Naive thymus-derived CD4-positive, alpha-beta T cell (primary cell): ENCODE results near the gene MTM1. TPM values are rescaled to one million over a fixed set of nuclear protein-coding genes. Genes with fewer than 3 reads are reported as not detected.
A peak's percentile ranks its signal among the peaks of the same experiment; 100 is the strongest.

ENCODE experiments used
- ATAC-seq: fragments of 150-1000 bp; cut with Tn5 transposase; 2 replicates; pipeline ENCODE4 v1.10.0; 2021; ENCODE audit warnings: mild to moderate bottlenecking, moderate library complexity
- CTCF ChIA-PET: fragments of 350-600 bp; sonication (Branson Sonifier 250); formaldehyde crosslinking; loops from one replicate; lab custom pipeline; 2021; ENCODE audit warnings: antibody characterized with exemption; lab: Charles Lee
- POLR2A ChIA-PET: fragments of 350-600 bp; sonication (Branson Sonifier 250); formaldehyde crosslinking; loops from one replicate; lab custom pipeline; 2021; ENCODE audit warnings: antibody characterized with exemption, inconsistent platforms; lab: Charles Lee
- DNase-seq, 9 donors: peaks; one replicate each; pipeline versions ENCODE4 v3.0.0 to v3.0.0-alpha.2; 2020 to 2022; ENCODE audit warnings: mixed read lengths in 1 of 9
- H3K27ac ChIP-seq: one replicate; pipeline ENCODE4 v1.7.0; 2013; ENCODE audit warnings: mild to moderate bottlenecking, low read depth, low read length, moderate library complexity
- H3K27me3 ChIP-seq, 2 donors: one replicate each; pipeline ENCODE4 v1.7.0; 2013; ENCODE audit warnings: low read length in 2 of 2, mild to moderate bottlenecking in 2 of 2, moderate library complexity in 2 of 2; ENCODE audit not compliant: control insufficient read depth in 2 of 2, insufficient read depth in 2 of 2
- H3K36me3 ChIP-seq, 3 experiments: 1 replicate in 2 of 3; 2 replicates in 1 of 3; pipeline ENCODE4 v1.7.0; 2013; ENCODE audit warnings: low read length in 3 of 3, mild to moderate bottlenecking in 3 of 3, moderate library complexity in 1 of 3; ENCODE audit not compliant: insufficient read depth in 3 of 3, control insufficient read depth in 2 of 3
- H3K4me1 ChIP-seq, 2 donors: one replicate each; pipeline ENCODE4 v1.7.0; 2013; ENCODE audit warnings: low read length in 2 of 2, mild to moderate bottlenecking in 2 of 2, moderate library complexity in 1 of 2; ENCODE audit not compliant: control insufficient read depth in 2 of 2, insufficient read depth in 2 of 2
- H3K4me3 ChIP-seq: 2 replicates; pipeline ENCODE4 v1.7.0; 2013; ENCODE audit warnings: mild to moderate bottlenecking, low read length
- H3K9me3 ChIP-seq, 3 experiments: 1 replicate in 2 of 3; 2 replicates in 1 of 3; pipeline ENCODE4 v1.7.0; 2013; ENCODE audit warnings: low read length in 3 of 3; ENCODE audit not compliant: control insufficient read depth in 2 of 3
- H3K27ac Mint-ChIP-seq, 9 donors: one replicate each; pipeline ENCODE4 v1.8.0; 2020 to 2022; ENCODE audit warnings: mixed read lengths in 9 of 9, mild to moderate bottlenecking in 8 of 9, moderate library complexity in 5 of 9, inconsistent platforms in 2 of 9
- H3K27me3 Mint-ChIP-seq, 5 donors: one replicate each; pipeline ENCODE4 v1.8.0; 2021 to 2022; ENCODE audit warnings: mixed read lengths in 5 of 5, mild to moderate bottlenecking in 1 of 5
- H3K36me3 Mint-ChIP-seq, 5 donors: one replicate each; pipeline ENCODE4 v1.8.0; 2020 to 2022; ENCODE audit warnings: mixed read lengths in 5 of 5, mild to moderate bottlenecking in 3 of 5, inconsistent platforms in 1 of 5
- H3K4me1 Mint-ChIP-seq, 7 donors: one replicate each; pipeline ENCODE4 v1.8.0; 2020 to 2022; ENCODE audit warnings: mixed read lengths in 7 of 7, mild to moderate bottlenecking in 3 of 7, inconsistent platforms in 1 of 7
- H3K4me3 Mint-ChIP-seq, 10 donors: one replicate each; pipeline ENCODE4 v1.8.0; 2020 to 2022; ENCODE audit warnings: mild to moderate bottlenecking in 10 of 10, mixed read lengths in 10 of 10, moderate library complexity in 6 of 10, inconsistent platforms in 2 of 10
- H3K9me3 Mint-ChIP-seq, 11 donors: one replicate each; pipeline ENCODE4 v1.8.0; 2020 to 2022; ENCODE audit warnings: mixed read lengths in 11 of 11, mild to moderate bottlenecking in 4 of 11, inconsistent platforms in 1 of 11, moderate library complexity in 1 of 11
- intact Hi-C, 2 donors: fragments of 100-400 bp; cut with micrococcal nuclease; formaldehyde crosslinking; loops; one replicate each; pipeline ENCODE4 v1.15.1; 2023
- polyA plus RNA-seq, 2 donors: library from polyadenylated mRNA; unstranded; fragments of 300-500 nt; fragmentation: Illumina TruSeq; gene quantifications; one replicate each; pipeline ENCODE4 v1.2.3, GENCODE V29; 2021
- total RNA-seq, 6 experiments: library from RNA in 5 of 6; stranded (reverse) in 5 of 6; gene quantifications; 1 replicate in 5 of 6; 2 replicates in 1 of 6; pipeline ENCODE4 v1.2.3 and lab custom pipeline; 2021 to 2026

MTM1 gene
- total and polyA plus RNA-seq, 7 experiments from 2014 or later = 11.9 to 34.7 (median 24.6) TPM

- ChIA-PET CTCF (no interaction called here), POLR2A (no interaction called here)
- no peaks in the 10 kb centered on the region for H3K27me3 Mint-ChIP-seq
- Histone ChIP-seq H3K4me1 (no peaks in the 10 kb centered on the region), H3K27ac (no peak overlapping the region), H3K9me3 (no peaks in the 10 kb centered on the region), H3K4me3 (no peak overlapping the region), H3K27me3 (no peaks in the 10 kb centered on the region), H3K36me3 (peaks cover 0 to 6% (median 0%) of the 10 kb centered on the region in 3 experiments)
- no peak for DNase-seq
- peaks cover 4 to 37% (median 20%) of the 10 kb centered on the region in 5 donors for H3K36me3 Mint-ChIP-seq
- ATAC-seq = no peak
- no peak overlapping the region for H3K4me3 Mint-ChIP-seq
- no peak overlapping the region for H3K27ac Mint-ChIP-seq
- intact Hi-C loops = no loop called here
- H3K9me3 Mint-ChIP-seq = no peaks in the 10 kb centered on the region
- H3K4me1 Mint-ChIP-seq = peaks cover 0 to 21% (median 15%) of the 10 kb centered on the region in 7 donors
These were observed 37.2 kb downstream of the MTM1 start for GRCh38 chrX:150605603-150606002.

DNA sequence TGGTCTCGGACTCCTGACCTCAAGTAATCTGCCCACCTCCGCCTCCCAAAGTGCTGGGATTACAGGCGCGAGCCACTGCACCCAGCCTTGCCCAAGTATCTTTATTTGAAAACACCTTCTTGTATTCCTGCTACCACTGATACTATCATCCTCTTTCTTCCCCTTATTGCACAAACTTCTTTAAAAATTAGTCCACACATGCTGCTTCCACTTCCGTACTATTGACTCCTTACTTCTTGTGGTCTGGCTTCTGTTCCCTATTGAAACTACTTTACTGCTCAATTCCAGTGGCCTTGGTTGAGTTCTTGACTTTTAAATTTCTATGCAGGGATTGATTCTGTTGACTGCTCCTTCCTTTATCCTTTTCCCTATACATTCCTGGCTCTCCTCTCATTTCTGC is 38.8 kb downstream of the MTM1 start:
- H3K4me1 Mint-ChIP-seq = peaks cover 0 to 21% (median 9%) of the 10 kb centered on the region in 7 donors
- H3K36me3 Mint-ChIP-seq = peaks cover 0 to 30% (median 14%) of the 10 kb centered on the region in 5 donors
- Histone ChIP-seq H3K9me3 (no peaks in the 10 kb centered on the region), H3K27ac (no peak overlapping the region), H3K4me1 (no peaks in the 10 kb centered on the region), H3K27me3 (no peaks in the 10 kb centered on the region), H3K4me3 (no peak overlapping the region), H3K36me3 (peaks cover 0 to 8% (median 0%) of the 10 kb centered on the region in 3 experiments)
- H3K27ac Mint-ChIP-seq = peak overlapping the region in 1 of 9 donors; percentile 49
- DNase-seq = no peak
- H3K27me3 Mint-ChIP-seq = no peaks in the 10 kb centered on the region
- ATAC-seq = peak; percentile 22
- no peaks in the 10 kb centered on the region for H3K9me3 Mint-ChIP-seq
- ChIA-PET POLR2A (no interaction called here), CTCF (no interaction called here)
- intact Hi-C loops = no loop called here
- no peak overlapping the region for H3K4me3 Mint-ChIP-seq

- ChIA-PET POLR2A (interaction anchor here (0.7 kb wide), 1 partner anchor 138 kb away, joined by 3 read pairs; no protein-coding TSS in a partner anchor), CTCF (no interaction called here)
- Histone ChIP-seq H3K4me3 (no peak overlapping the region), H3K9me3 (no peaks in the 10 kb centered on the region), H3K36me3 (peaks cover 0 to 9% (median 0%) of the 10 kb centered on the region in 3 experiments), H3K27ac (no peak overlapping the region), H3K27me3 (no peaks in the 10 kb centered on the region), H3K4me1 (no peaks in the 10 kb centered on the region)
- ATAC-seq (no peak), DNase-seq (no peak)
- intact Hi-C loops = no loop called here
- Mint-ChIP-seq H3K4me1 (peaks cover 0 to 9% (median 8%) of the 10 kb centered on the region in 7 donors), H3K4me3 (no peak overlapping the region), H3K27me3 (no peaks in the 10 kb centered on the region), H3K9me3 (no peaks in the 10 kb centered on the region), H3K36me3 (peaks cover 0 to 18% (median 13%) of the 10 kb centered on the region in 5 donors), H3K27ac (peak overlapping the region in 1 of 9 donors; percentile 11)
These were observed 41.6 kb downstream of the MTM1 start for GRCh38 chrX:150610043-150610442.

- H3K27me3 ChIP-seq = no peaks in the 10 kb centered on the region
- ATAC-seq (no peak), DNase-seq (no peak)
- Mint-ChIP-seq H3K27me3 (no peaks in the 10 kb centered on the region), H3K9me3 (no peaks in the 10 kb centered on the region), H3K4me3 (no peak overlapping the region), H3K4me1 (peaks cover 0 to 9% (median 8%) of the 10 kb centered on the region in 7 donors), H3K27ac (no peak overlapping the region), H3K36me3 (peaks cover 0 to 21% (median 13%) of the 10 kb centered on the region in 5 donors)
- no peak overlapping the region for H3K27ac ChIP-seq
- H3K9me3 ChIP-seq = no peaks in the 10 kb centered on the region
- no peaks in the 10 kb centered on the region for H3K4me1 ChIP-seq
- ChIA-PET CTCF (no interaction called here), POLR2A (interaction anchor here (0.7 kb wide), 1 partner anchor 138 kb away, joined by 3 read pairs; no protein-coding TSS in a partner anchor)
- H3K36me3 ChIP-seq = peaks cover 0 to 12% (median 0%) of the 10 kb centered on the region in 3 experiments
- H3K4me3 ChIP-seq = no peak overlapping the region
- intact Hi-C loops = no loop called here
These were observed 42.0 kb downstream of the MTM1 start for GRCh38 chrX:150610446-150610845.

DNA sequence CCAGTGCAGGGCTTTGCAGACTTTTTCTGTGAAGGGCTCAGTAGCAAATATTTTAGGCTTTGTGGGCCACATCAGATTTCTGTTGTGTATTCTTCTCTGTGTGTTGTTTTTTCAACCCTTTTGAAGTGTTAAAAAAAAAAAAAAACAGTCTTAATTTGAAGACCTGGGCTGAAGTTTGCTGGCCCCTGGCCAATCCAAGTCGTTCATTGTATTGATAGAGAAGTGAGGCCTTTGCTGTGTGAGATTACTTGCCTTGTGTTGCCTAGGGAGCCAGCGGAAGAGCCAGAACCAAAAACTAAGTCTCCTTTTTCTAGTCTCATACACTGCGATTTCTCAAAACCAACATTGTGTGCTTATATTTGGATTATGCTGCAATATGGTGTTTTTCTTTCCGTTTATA is 46.9 kb downstream of the MTM1 start:
- DNase-seq (no peak), ATAC-seq (no peak)
- H3K9me3 Mint-ChIP-seq = no peaks in the 10 kb centered on the region
- peaks cover 0 to 25% (median 0%) of the 10 kb centered on the region in 3 experiments for H3K36me3 ChIP-seq
- ChIA-PET CTCF (no interaction called here), POLR2A (no interaction called here)
- intact Hi-C loops = no loop called here
- H3K9me3 ChIP-seq = no peaks in the 10 kb centered on the region
- H3K36me3 Mint-ChIP-seq = peaks cover 0 to 27% (median 5%) of the 10 kb centered on the region in 5 donors
- H3K27ac Mint-ChIP-seq = no peak overlapping the region
- no peak overlapping the region for H3K4me3 Mint-ChIP-seq
- no peaks in the 10 kb centered on the region for H3K4me1 ChIP-seq
- no peak overlapping the region for H3K27ac ChIP-seq
- no peaks in the 10 kb centered on the region for H3K27me3 Mint-ChIP-seq
- peaks cover 0 to 4% (median 0%) of the 10 kb centered on the region in 7 donors for H3K4me1 Mint-ChIP-seq
- no peaks in the 10 kb centered on the region for H3K27me3 ChIP-seq
- no peak overlapping the region for H3K4me3 ChIP-seq

GRCh38 chrX:150616179-150616862 is 47.9 kb downstream of the MTM1 start:
- POLR2A ChIA-PET = no interaction called here
- Histone ChIP-seq H3K9me3 (no peaks in the 10 kb centered on the region), H3K4me1 (no peaks in the 10 kb centered on the region), H3K4me3 (no peak overlapping the region), H3K27ac (no peak overlapping the region), H3K27me3 (no peaks in the 10 kb centered on the region), H3K36me3 (peaks cover 0 to 31% (median 0%) of the 10 kb centered on the region in 3 experiments)
- Mint-ChIP-seq H3K9me3 (no peaks in the 10 kb centered on the region), H3K4me3 (no peak overlapping the region), H3K27me3 (no peaks in the 10 kb centered on the region), H3K27ac (no peak overlapping the region), H3K4me1 (peaks cover 0 to 4% (median 2%) of the 10 kb centered on the region in 7 donors), H3K36me3 (peaks cover 0 to 32% (median 9%) of the 10 kb centered on the region in 5 donors)
- DNase-seq (no peak), ATAC-seq (no peak)
- intact Hi-C loops = no loop called here
- CTCF ChIA-PET = no interaction called here

DNA sequence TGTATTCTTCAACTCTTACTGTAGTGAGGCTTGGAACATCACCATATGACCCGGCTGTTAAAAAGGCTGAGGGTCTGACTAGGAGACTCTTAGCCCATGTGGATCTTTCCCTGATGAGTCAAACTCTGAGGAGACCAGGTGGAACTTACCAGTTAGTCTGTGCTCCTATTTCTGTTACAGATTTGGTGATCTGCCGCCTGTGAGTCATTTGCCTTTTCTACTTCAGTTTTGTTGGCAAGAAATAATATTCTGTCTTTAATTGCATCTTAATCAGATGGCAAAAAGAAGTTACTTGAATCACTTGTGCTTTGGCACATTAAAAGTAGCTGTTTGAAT is 48.4 kb downstream of the MTM1 start:
- Mint-ChIP-seq H3K9me3 (peaks cover 0 to 1% (median 0%) of the 10 kb centered on the region in 11 donors), H3K4me3 (no peak overlapping the region), H3K36me3 (peaks cover 0 to 37% (median 14%) of the 10 kb centered on the region in 5 donors), H3K4me1 (peaks cover 0 to 8% (median 4%) of the 10 kb centered on the region in 7 donors), H3K27me3 (no peaks in the 10 kb centered on the region), H3K27ac (no peak overlapping the region)
- Histone ChIP-seq H3K4me1 (no peaks in the 10 kb centered on the region), H3K36me3 (peaks cover 0 to 30% (median 0%) of the 10 kb centered on the region in 3 experiments), H3K27ac (no peak overlapping the region), H3K4me3 (no peak overlapping the region), H3K9me3 (no peaks in the 10 kb centered on the region), H3K27me3 (no peaks in the 10 kb centered on the region)
- ChIA-PET POLR2A (no interaction called here), CTCF (no interaction called here)
- DNase-seq (no peak), ATAC-seq (no peak)
- intact Hi-C loops = no loop called here
